HepG2 (cell line): ENCODE data around the gene HJURP.

ENCODE experiments used
- CHD2 ChIP-seq: IDR thresholded peaks from 2 replicates; pipeline ENCODE4 v1.6.1; 2011; ENCODE audit warnings: low read depth, low read length, improper control_type of control experiment
- EP300 ChIP-seq, 3 experiments: sonication (generic) in 1 of 3; formaldehyde crosslinking in 1 of 3; IDR thresholded peaks; 2 replicates each; pipeline versions ENCODE4 v1.5.1 to v1.6.1; 2011 to 2020; ENCODE audit warnings: low read depth in 2 of 3, low read length in 2 of 3, borderline replicate concordance in 1 of 3, improper control_type of control experiment in 1 of 3, mild to moderate bottlenecking in 1 of 3, missing genetic modification reagents in 1 of 3, moderate library complexity in 1 of 3
- MXD4 ChIP-seq: IDR thresholded peaks from 2 replicates; pipeline ENCODE4 v1.6.1; 2016; ENCODE audit warnings: mild to moderate bottlenecking, missing biosample characterization, missing genetic modification reagents
- POLR2AphosphoS5 ChIP-seq: IDR thresholded peaks from 2 replicates; pipeline ENCODE4 v1.6.1; 2012; ENCODE audit warnings: low read depth, low read length
- TP53 ChIP-seq: sonication (generic); formaldehyde crosslinking; conservative IDR thresholded peaks from 2 replicates; pipeline ENCODE4 v1.4.0; 2020; ENCODE audit warnings: missing genetic modification reagents
- ZNF589 ChIP-seq: sonication (generic); formaldehyde crosslinking; conservative IDR thresholded peaks from 2 replicates; pipeline ENCODE4 v1.8.0; 2022; ENCODE audit warnings: mild to moderate bottlenecking, moderate library complexity, missing genetic modification reagents
- TF ChIP-seq, protein P1 (sequence below): sonication (generic); formaldehyde crosslinking; IDR thresholded peaks from 2 replicates; pipeline ENCODE4 v1.5.0; 2020; ENCODE audit warnings: missing genetic modification reagents
- TF ChIP-seq, protein P2 (sequence below): sonication (generic); formaldehyde crosslinking; IDR thresholded peaks from 2 replicates; pipeline ENCODE4 v1.5.0; 2020; ENCODE audit warnings: mild to moderate bottlenecking, missing genetic modification reagents, moderate library complexity
- TF ChIP-seq, protein P3 (sequence below): sonication (generic); formaldehyde crosslinking; IDR thresholded peaks from 2 replicates; pipeline ENCODE4 v1.5.1; 2020; ENCODE audit warnings: mild to moderate bottlenecking, missing genetic modification reagents, moderate library complexity
- TF ChIP-seq, protein P4 (sequence below): sonication (generic); formaldehyde crosslinking; IDR thresholded peaks from 2 replicates; pipeline ENCODE4 v1.4.0; 2020; ENCODE audit warnings: mild to moderate bottlenecking, missing genetic modification reagents
- TF ChIP-seq, protein P5 (sequence below): IDR thresholded peaks from 2 replicates; pipeline ENCODE4 v1.4.0; 2020; ENCODE audit warnings: mild to moderate bottlenecking, missing genetic modification reagents

DNA sequence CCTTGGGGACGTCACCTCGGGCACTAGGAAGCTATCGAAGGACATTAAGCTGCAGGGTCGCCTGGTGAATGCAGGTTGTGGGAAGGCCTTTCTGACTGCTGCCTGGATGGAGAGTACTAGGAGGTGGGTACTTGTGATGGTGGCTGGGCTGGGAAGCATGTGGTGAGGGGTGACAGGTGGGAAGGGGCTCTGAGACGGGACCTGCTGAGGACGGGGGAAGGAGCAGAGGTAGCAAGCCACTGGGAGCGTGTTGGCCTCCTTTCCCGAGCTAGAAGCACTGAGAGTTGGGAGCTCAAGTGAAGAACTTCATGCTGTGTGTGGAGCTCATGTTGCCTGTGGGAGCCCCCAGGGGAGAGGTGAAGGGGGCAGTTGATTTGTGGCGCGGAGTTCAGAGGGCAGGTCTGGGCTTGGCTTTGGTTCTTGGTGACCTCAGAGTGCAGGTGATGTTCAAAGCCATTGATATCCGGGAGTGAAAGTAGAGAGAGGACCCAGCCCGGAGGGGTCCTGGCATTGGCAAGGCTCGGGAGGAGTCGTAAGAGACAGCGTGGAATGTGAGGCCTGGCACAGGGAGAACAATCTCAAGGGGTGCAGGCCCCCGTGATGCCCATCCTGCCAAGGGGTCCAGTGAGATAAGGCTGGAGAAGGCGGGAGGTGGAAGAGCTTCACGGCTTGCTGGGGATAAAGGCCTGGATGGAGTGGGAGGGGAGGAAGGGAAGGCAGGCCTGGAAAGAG, 63.0 kb downstream of the HJURP start:
- TF ChIP-seq ZNF589 (CRISPR knock-in tag) (no peak), TP53 (no peak), CHD2 (no peak), EP300 (IDR thresholded peaks at IDR 0.05; ENCODE audit: low read depth in 2 of 2, low read length in 2 of 2) (no peak), EP300 (CRISPR knock-in tag; IDR thresholded peaks at IDR 0.05; ENCODE audit: borderline replicate concordance) (no peak), POLR2AphosphoS5 (no peak), MXD4 (CRISPR knock-in tag) (no peak)
- TF ChIP-seq, protein P1, sequence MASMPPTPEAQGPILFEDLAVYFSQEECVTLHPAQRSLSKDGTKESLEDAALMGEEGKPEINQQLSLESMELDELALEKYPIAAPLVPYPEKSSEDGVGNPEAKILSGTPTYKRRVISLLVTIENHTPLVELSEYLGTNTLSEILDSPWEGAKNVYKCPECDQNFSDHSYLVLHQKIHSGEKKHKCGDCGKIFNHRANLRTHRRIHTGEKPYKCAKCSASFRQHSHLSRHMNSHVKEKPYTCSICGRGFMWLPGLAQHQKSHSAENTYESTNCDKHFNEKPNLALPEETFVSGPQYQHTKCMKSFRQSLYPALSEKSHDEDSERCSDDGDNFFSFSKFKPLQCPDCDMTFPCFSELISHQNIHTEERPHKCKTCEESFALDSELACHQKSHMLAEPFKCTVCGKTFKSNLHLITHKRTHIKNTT = no peak
- TF ChIP-seq, protein P2, sequence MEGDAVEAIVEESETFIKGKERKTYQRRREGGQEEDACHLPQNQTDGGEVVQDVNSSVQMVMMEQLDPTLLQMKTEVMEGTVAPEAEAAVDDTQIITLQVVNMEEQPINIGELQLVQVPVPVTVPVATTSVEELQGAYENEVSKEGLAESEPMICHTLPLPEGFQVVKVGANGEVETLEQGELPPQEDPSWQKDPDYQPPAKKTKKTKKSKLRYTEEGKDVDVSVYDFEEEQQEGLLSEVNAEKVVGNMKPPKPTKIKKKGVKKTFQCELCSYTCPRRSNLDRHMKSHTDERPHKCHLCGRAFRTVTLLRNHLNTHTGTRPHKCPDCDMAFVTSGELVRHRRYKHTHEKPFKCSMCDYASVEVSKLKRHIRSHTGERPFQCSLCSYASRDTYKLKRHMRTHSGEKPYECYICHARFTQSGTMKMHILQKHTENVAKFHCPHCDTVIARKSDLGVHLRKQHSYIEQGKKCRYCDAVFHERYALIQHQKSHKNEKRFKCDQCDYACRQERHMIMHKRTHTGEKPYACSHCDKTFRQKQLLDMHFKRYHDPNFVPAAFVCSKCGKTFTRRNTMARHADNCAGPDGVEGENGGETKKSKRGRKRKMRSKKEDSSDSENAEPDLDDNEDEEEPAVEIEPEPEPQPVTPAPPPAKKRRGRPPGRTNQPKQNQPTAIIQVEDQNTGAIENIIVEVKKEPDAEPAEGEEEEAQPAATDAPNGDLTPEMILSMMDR = no peak
- TF ChIP-seq, protein P3, sequence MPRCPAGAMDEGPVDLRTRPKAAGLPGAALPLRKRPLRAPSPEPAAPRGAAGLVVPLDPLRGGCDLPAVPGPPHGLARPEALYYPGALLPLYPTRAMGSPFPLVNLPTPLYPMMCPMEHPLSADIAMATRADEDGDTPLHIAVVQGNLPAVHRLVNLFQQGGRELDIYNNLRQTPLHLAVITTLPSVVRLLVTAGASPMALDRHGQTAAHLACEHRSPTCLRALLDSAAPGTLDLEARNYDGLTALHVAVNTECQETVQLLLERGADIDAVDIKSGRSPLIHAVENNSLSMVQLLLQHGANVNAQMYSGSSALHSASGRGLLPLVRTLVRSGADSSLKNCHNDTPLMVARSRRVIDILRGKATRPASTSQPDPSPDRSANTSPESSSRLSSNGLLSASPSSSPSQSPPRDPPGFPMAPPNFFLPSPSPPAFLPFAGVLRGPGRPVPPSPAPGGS (CRISPR knock-in tag) = no peak
- TF ChIP-seq, protein P4, sequence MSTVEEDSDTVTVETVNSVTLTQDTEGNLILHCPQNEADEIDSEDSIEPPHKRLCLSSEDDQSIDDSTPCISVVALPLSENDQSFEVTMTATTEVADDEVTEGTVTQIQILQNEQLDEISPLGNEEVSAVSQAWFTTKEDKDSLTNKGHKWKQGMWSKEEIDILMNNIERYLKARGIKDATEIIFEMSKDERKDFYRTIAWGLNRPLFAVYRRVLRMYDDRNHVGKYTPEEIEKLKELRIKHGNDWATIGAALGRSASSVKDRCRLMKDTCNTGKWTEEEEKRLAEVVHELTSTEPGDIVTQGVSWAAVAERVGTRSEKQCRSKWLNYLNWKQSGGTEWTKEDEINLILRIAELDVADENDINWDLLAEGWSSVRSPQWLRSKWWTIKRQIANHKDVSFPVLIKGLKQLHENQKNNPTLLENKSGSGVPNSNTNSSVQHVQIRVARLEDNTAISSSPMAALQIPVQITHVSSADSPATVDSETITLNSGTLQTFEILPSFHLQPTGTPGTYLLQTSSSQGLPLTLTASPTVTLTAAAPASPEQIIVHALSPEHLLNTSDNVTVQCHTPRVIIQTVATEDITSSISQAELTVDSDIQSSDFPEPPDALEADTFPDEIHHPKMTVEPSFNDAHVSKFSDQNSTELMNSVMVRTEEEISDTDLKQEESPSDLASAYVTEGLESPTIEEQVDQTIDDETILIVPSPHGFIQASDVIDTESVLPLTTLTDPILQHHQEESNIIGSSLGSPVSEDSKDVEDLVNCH (CRISPR knock-in tag) = no peak
- TF ChIP-seq, protein P5, sequence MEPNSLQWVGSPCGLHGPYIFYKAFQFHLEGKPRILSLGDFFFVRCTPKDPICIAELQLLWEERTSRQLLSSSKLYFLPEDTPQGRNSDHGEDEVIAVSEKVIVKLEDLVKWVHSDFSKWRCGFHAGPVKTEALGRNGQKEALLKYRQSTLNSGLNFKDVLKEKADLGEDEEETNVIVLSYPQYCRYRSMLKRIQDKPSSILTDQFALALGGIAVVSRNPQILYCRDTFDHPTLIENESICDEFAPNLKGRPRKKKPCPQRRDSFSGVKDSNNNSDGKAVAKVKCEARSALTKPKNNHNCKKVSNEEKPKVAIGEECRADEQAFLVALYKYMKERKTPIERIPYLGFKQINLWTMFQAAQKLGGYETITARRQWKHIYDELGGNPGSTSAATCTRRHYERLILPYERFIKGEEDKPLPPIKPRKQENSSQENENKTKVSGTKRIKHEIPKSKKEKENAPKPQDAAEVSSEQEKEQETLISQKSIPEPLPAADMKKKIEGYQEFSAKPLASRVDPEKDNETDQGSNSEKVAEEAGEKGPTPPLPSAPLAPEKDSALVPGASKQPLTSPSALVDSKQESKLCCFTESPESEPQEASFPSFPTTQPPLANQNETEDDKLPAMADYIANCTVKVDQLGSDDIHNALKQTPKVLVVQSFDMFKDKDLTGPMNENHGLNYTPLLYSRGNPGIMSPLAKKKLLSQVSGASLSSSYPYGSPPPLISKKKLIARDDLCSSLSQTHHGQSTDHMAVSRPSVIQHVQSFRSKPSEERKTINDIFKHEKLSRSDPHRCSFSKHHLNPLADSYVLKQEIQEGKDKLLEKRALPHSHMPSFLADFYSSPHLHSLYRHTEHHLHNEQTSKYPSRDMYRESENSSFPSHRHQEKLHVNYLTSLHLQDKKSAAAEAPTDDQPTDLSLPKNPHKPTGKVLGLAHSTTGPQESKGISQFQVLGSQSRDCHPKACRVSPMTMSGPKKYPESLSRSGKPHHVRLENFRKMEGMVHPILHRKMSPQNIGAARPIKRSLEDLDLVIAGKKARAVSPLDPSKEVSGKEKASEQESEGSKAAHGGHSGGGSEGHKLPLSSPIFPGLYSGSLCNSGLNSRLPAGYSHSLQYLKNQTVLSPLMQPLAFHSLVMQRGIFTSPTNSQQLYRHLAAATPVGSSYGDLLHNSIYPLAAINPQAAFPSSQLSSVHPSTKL = no peak
